Activated CD4-positive, alpha-beta T cell treated with anti-CD3 and anti-CD28 coated beads, Interleukin-10, Interleukin-2, amounts not matched to agents 100 ng/mL and 50 ng/mL, durations not matched to agents 16 hours and 8 hours (primary cell): ENCODE measurements around the gene FIBP.
A peak's percentile ranks its signal among the peaks of the same experiment; 100 is the strongest.

Experiments used
- DNase-seq: peaks from one replicate; pipeline ENCODE4 v3.0.0-alpha.2; 2020

The FIBP gene

GRCh38 chr11:65869643-65870306, 18.5 kb downstream of the FIBP start:
- no peak for DNase-seq

GRCh38 chr11:65868907-65869306, 19.4 kb downstream of the FIBP start:
- no peak for DNase-seq

GRCh38 chr11:65868076-65868667, 20.1 kb downstream of the FIBP start:
- no peak for DNase-seq

GRCh38 chr11:65867284-65868071, 20.8 kb downstream of the FIBP start:
- DNase-seq: no peak

GRCh38 chr11:65866509-65867283, 21.6 kb downstream of the FIBP start:
- no peak for DNase-seq

GRCh38 chr11:65865550-65866172, 22.6 kb downstream of the FIBP start:
- DNase-seq: no peak

GRCh38 chr11:65864706-65865471, 23.4 kb downstream of the FIBP start:
- DNase-seq: no peak

- DNase-seq: no peak
These were observed 24.2 kb downstream of the FIBP start for GRCh38 chr11:65863889-65864705.

- no peak for DNase-seq
These were observed 25.1 kb downstream of the FIBP start for GRCh38 chr11:65862941-65863888.

GRCh38 chr11:65862191-65862735, 26.0 kb downstream of the FIBP start:
- no peak for DNase-seq

- DNase-seq: no peak
These were observed 26.6 kb downstream of the FIBP start for GRCh38 chr11:65861533-65862183.

- no peak for DNase-seq
These were observed 27.1 kb downstream of the FIBP start for GRCh38 chr11:65861165-65861505.

- DNase-seq: peak; percentile 98
These were observed 27.8 kb downstream of the FIBP start, which contains the start of gene MUS81 for GRCh38 chr11:65860278-65861164. Gene MUS81, plus strand, starts transcription at chr11:65860433. Its CDS starts 321 bp downstream, at chr11:65860754.

GRCh38 chr11:65859812-65860277, 28.4 kb downstream of the FIBP start:
- DNase-seq: no peak

GRCh38 chr11:65859095-65859811, 29.0 kb downstream of the FIBP start:
- DNase-seq: peak; percentile 99

GRCh38 chr11:65858681-65859087, 29.6 kb downstream of the FIBP start:
- no peak for DNase-seq
